GM19324 (cell line): ENCODE results near the gene FAM167B.
"Not testable (repeated sequence)": the region's sequence is repeated elsewhere in the genome, so short reads cannot be mapped to it uniquely, and the experiment has no call there.

Source experiments
- ATAC-seq: cut with Tn5 transposase; IDR thresholded peaks from one replicate; pipeline ENCODE4 v1.9.1; 2021; ENCODE audit warnings: mild to moderate bottlenecking, moderate library complexity; ENCODE audit not compliant: unreplicated experiment, low FRiP score

The FAM167B gene

GRCh38 chr1:32291708-32292538 is 44.9 kb downstream of the FAM167B start, which contains the start of gene HDAC1:
Gene HDAC1 (plus strand): TSS chr1:32292083. CDS start chr1:32292170, 87 bp downstream.
- peak; percentile 98 for ATAC-seq

GRCh38 chr1:32298211-32298610 is 51.2 kb downstream of the FAM167B start:
- ATAC-seq, result not testable (repeated sequence)
